BE2C (cell line): Measurements from ENCODE around the gene FAM13A.
A peak's percentile ranks its signal among the peaks of the same experiment; 100 is the strongest.

Experiments
- DNase-seq: peaks from one replicate; pipeline ENCODE4 v3.0.0-alpha.2; 2020
- H3K27me3 ChIP-seq: fragments of 250-450 bp; sonication (Bioruptor Pico); 2 replicates; pipeline ENCODE4 v1.5.1; 2020; ENCODE audit warnings: mild to moderate bottlenecking
- H3K36me3 ChIP-seq: fragments of 250-450 bp; sonication (Bioruptor Pico); 2 replicates; pipeline ENCODE4 v1.5.1; 2020; ENCODE audit warnings: mild to moderate bottlenecking
- H3K4me1 ChIP-seq: fragments of 250-450 bp; sonication (Bioruptor Pico); 2 replicates; pipeline ENCODE4 v1.5.1; 2020
- H3K4me3 ChIP-seq: 2 replicates; pipeline ENCODE4 v1.5.1; 2011; ENCODE audit warnings: low read depth, low read length
- H3K9me3 ChIP-seq: fragments of 250-450 bp; sonication (Bioruptor Pico); 2 replicates; pipeline ENCODE4 v1.5.1; 2020
- TF ChIP-seq, protein P1 (sequence below): IDR thresholded peaks from 2 replicates; pipeline ENCODE4 v1.5.1; 2012; ENCODE audit warnings: mild to moderate bottlenecking, low read depth, low read length

FAM13A gene

DNA sequence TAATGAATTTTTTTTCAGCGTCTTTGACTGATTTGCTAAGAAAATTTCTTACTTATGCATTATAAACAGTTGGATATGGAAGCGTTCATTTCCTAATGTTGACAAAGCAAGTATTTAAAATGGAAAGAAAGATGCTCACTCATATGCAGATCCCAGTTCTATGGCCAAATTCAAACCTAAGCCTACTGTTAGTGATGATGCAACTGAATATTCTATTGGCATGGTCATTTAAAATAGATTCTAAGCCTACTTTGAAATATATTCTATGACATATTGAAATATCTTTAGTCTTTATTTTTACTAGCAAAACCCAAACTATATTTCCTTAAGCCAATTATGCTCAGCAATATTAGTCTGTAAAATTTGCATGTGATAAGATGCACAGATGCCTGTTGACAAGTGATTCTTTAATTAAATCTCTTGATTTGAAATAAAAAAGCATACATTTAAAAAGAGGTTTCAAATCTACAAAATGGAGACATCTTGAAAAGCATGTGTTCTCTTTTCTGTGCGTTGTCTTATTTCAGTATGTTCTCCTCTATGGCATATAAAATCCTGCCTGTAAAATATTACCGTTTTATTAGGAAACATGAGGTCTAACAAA, 262.8 kb downstream of the FAM13A start:
- no peak overlapping the region for H3K4me3 ChIP-seq
- no peaks in the 10 kb centered on the region for H3K27me3 ChIP-seq
- no peak for DNase-seq
- H3K36me3 ChIP-seq, result no peaks in the 10 kb centered on the region; the same call in 1 of the 2 replicates
- H3K9me3 ChIP-seq, result no peaks in the 10 kb centered on the region
- TF ChIP-seq, protein P1, sequence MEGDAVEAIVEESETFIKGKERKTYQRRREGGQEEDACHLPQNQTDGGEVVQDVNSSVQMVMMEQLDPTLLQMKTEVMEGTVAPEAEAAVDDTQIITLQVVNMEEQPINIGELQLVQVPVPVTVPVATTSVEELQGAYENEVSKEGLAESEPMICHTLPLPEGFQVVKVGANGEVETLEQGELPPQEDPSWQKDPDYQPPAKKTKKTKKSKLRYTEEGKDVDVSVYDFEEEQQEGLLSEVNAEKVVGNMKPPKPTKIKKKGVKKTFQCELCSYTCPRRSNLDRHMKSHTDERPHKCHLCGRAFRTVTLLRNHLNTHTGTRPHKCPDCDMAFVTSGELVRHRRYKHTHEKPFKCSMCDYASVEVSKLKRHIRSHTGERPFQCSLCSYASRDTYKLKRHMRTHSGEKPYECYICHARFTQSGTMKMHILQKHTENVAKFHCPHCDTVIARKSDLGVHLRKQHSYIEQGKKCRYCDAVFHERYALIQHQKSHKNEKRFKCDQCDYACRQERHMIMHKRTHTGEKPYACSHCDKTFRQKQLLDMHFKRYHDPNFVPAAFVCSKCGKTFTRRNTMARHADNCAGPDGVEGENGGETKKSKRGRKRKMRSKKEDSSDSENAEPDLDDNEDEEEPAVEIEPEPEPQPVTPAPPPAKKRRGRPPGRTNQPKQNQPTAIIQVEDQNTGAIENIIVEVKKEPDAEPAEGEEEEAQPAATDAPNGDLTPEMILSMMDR, result no peak
- H3K4me1 ChIP-seq, result no peaks in the 10 kb centered on the region

DNA sequence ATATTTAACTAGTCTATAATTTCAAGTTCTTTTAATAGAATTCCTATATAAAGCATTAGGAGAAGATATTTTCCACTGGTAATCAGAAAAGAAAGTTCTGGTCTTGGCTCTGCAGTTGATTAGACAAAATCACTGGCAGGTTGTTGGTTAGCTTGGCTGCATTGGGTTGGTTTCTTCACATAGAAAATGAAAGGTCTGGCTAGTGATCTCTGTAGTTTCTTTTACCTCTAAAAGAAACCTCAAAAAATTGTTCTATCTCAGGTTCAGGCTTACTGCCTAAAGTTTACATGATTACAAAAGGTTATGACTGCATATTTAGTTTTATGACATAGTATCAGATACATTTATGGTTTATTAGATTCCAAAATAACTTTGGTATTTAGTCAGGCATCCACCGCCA, 263.5 kb downstream of the FAM13A start:
- H3K4me3 ChIP-seq, result no peak overlapping the region
- no peaks in the 10 kb centered on the region for H3K9me3 ChIP-seq
- no peaks in the 10 kb centered on the region for H3K27me3 ChIP-seq
- TF ChIP-seq, protein P1, result no peak
- no peak for DNase-seq
- no peaks in the 10 kb centered on the region; the same call in 1 of the 2 replicates for H3K36me3 ChIP-seq
- H3K4me1 ChIP-seq, result no peaks in the 10 kb centered on the region

DNA sequence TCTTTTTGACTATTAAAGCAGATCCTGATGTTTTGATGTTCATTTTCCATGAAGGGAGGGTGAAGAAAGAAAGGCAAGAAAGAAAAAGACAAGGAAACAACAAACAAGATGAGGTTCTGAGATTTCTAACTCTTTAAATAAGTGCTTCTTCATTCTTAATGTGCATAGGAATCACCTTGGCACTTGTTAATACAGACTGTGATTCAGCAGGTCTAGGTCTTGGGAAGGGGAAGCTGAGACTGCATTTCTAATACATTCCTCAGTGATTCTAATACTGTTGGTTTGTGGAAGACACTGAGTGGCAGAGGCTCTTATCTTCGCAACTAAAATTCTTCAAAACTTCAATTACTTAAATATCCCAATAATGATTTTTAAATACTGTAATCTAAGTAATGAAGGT, 264.2 kb downstream of the FAM13A start:
- no peaks in the 10 kb centered on the region for H3K9me3 ChIP-seq
- TF ChIP-seq, protein P1, result no peak

DNA sequence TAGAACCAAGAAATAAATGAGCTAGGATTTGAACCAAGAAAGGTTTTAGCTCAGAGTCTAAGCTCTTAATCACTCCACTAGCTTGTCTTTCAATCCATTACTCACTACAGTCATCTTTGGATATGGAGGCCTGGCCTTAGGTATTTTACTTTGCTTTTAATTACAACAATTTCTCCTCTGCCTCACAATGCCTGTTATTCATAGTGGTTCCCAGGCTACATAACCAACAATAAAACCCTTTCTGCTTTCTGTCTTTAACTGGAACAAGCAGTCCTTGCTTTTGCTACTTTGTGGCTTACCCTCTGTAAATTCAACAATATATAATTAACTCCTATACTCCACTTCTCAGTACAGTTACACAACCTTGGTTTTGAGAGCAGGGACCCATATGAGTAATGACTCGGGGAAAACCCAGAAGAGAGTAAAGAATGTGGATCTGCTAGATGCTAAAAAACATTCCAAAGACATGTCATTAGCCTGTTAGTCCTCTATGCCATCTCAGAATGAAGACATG, 264.7 kb downstream of the FAM13A start:
- TF ChIP-seq, protein P1, result no peak
- no peaks in the 10 kb centered on the region for H3K4me1 ChIP-seq
- H3K36me3 ChIP-seq, result peaks cover 7% of the 10 kb centered on the region
- DNase-seq, result no peak
- no peaks in the 10 kb centered on the region for H3K27me3 ChIP-seq
- no peak overlapping the region for H3K4me3 ChIP-seq
- no peaks in the 10 kb centered on the region for H3K9me3 ChIP-seq

More for the DNA sequence above, 264.2 kb downstream of the FAM13A start:
- Histone ChIP-seq H3K4me1 (no peaks in the 10 kb centered on the region), H3K4me3 (no peak overlapping the region), H3K27me3 (no peaks in the 10 kb centered on the region), H3K36me3 (peaks cover 2% of the 10 kb centered on the region)
- no peak for DNase-seq

DNA sequence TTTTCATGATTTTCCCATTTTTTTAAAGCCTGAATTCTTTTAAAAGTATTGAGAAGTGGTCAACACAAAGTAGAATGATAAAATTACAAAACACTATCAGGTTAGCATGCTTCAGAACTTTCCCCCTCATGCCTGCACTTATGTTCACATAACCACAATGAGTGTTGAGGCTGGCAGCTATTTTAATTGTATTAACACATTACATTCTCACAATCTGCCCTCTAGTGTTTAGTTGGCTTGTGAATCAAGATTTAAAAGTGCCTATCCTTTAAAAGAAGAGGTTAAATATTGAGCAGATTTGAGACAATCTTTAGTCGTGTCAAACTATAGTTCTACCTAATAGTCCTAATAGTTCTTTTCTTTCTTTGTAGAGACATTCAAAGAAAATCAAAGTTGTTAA, 265.7 kb downstream of the FAM13A start:
- Histone ChIP-seq H3K27me3 (no peaks in the 10 kb centered on the region), H3K4me1 (no peaks in the 10 kb centered on the region), H3K4me3 (no peak overlapping the region), H3K9me3 (no peaks in the 10 kb centered on the region), H3K36me3 (peaks cover 12% of the 10 kb centered on the region)
- no peak for DNase-seq
- TF ChIP-seq, protein P1, result peak; percentile 15; the same call in 1 of the 2 replicates

DNA sequence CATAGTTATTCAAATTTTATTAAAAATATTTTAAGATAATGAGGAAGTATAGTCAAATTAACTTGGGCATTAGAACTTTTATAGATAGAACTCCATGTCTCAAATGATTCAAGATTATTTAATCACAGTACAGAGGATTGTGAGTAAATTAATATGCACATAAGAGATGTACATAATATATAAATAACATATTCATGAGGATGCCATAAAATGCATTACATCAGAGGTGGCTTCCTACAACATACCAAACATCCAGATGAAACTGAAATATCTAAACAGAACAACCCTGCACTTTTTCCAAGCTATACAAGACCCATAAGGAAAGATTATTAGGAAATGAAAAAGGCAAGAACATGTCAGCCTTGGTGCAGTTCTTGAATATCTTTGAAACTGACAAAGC, 268.1 kb downstream of the FAM13A start:
- Histone ChIP-seq H3K9me3 (no peaks in the 10 kb centered on the region), H3K4me3 (no peak overlapping the region), H3K27me3 (no peaks in the 10 kb centered on the region), H3K36me3 (peaks cover 16% of the 10 kb centered on the region), H3K4me1 (no peaks in the 10 kb centered on the region)
- DNase-seq, result no peak
- TF ChIP-seq, protein P1, result no peak
